ENCODE data around the gene LRP1B.

DNA sequence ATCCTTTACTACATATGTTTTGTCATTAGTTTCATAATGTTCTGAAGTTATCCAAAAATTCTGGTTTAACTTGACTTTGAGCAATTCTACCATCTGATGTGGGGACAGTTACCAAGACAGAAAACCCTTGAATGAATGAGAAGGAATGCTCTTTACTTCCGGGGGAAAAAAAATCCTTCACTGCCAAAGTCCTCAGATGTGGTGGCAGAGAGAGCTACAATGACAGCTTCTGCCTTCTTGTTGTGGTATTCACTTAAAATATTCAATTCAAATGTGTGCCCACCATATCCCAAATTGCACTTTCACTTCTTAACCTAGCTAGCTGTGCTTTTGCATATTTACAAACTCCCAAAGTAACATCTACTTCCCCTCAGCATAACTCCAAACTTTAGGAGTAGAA is 1818.9 kb downstream of the LRP1B start:
- TF ChIP-seq, protein P1, sequence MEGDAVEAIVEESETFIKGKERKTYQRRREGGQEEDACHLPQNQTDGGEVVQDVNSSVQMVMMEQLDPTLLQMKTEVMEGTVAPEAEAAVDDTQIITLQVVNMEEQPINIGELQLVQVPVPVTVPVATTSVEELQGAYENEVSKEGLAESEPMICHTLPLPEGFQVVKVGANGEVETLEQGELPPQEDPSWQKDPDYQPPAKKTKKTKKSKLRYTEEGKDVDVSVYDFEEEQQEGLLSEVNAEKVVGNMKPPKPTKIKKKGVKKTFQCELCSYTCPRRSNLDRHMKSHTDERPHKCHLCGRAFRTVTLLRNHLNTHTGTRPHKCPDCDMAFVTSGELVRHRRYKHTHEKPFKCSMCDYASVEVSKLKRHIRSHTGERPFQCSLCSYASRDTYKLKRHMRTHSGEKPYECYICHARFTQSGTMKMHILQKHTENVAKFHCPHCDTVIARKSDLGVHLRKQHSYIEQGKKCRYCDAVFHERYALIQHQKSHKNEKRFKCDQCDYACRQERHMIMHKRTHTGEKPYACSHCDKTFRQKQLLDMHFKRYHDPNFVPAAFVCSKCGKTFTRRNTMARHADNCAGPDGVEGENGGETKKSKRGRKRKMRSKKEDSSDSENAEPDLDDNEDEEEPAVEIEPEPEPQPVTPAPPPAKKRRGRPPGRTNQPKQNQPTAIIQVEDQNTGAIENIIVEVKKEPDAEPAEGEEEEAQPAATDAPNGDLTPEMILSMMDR (IDR thresholded peaks at IDR 0.05): no peak
- no peak for TF ChIP-seq POLR2AphosphoS5 (IDR thresholded peaks at IDR 0.05)
- TF ChIP-seq POLR2A (IDR thresholded peaks at IDR 0.05): no peak
